LNCaP clone FGC (cell line): ENCODE measurements around the gene RASAL3.

Experiments
- DNase-seq: peaks from one replicate; pipeline ENCODE4 v3.0.0-alpha.2; 2011; ENCODE audit warnings: low read depth
- H3K4me3 ChIP-seq: 2 replicates; pipeline ENCODE4 v1.5.1; 2011; ENCODE audit warnings: mild to moderate bottlenecking, low read depth, low read length, control low read depth
- TF ChIP-seq, protein P1 (sequence below): IDR thresholded peaks from 2 replicates; pipeline ENCODE4 v1.5.1; 2012; ENCODE audit warnings: mild to moderate bottlenecking; ENCODE audit not compliant: control insufficient read depth, insufficient read depth; ENCODE audit errors: extremely low read depth

RASAL3 gene

DNA sequence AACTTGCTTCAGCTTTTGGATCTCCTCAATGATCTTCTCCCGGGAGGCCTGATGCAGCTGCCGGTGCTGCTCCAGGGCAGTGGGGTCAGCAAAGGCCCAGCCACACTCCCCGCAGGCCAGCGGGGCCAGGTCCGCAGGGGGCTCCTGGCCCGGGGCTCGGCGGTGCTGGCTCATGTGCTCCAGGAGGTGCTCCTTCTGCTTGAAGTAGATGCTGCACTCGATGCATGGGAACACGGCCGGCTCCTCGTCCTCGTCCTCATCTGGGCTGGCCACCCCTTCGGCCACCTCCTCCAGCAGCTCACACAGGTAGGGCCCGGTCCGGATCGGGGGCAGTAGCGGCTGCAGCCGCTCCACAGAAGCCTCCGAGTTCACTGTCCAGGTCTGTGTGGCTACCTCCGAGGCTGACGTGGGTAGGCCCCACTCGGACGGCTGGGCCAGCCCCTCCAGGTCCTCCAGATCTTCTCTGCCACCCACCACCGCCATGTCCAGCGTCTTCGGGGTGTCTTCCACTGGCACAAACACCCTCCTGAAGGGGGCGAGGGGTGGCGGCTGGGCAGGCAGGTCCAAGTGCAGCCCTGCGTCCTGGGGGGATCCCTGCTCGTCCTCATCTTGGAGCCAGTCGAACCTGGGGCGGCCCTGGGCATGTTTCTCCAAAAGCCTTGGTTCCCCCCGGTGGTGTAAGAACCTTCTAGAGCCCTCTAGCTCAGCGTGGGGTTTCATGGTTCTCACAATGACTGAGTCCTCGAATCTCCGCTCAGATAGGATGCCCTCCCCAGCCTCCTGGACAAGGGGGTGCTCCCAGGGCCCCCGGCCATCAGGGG, 24.3 kb downstream of the RASAL3 start:
- TF ChIP-seq, protein P1, sequence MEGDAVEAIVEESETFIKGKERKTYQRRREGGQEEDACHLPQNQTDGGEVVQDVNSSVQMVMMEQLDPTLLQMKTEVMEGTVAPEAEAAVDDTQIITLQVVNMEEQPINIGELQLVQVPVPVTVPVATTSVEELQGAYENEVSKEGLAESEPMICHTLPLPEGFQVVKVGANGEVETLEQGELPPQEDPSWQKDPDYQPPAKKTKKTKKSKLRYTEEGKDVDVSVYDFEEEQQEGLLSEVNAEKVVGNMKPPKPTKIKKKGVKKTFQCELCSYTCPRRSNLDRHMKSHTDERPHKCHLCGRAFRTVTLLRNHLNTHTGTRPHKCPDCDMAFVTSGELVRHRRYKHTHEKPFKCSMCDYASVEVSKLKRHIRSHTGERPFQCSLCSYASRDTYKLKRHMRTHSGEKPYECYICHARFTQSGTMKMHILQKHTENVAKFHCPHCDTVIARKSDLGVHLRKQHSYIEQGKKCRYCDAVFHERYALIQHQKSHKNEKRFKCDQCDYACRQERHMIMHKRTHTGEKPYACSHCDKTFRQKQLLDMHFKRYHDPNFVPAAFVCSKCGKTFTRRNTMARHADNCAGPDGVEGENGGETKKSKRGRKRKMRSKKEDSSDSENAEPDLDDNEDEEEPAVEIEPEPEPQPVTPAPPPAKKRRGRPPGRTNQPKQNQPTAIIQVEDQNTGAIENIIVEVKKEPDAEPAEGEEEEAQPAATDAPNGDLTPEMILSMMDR = no peak
- no peak for DNase-seq
- no peak overlapping the region for H3K4me3 ChIP-seq

DNA sequence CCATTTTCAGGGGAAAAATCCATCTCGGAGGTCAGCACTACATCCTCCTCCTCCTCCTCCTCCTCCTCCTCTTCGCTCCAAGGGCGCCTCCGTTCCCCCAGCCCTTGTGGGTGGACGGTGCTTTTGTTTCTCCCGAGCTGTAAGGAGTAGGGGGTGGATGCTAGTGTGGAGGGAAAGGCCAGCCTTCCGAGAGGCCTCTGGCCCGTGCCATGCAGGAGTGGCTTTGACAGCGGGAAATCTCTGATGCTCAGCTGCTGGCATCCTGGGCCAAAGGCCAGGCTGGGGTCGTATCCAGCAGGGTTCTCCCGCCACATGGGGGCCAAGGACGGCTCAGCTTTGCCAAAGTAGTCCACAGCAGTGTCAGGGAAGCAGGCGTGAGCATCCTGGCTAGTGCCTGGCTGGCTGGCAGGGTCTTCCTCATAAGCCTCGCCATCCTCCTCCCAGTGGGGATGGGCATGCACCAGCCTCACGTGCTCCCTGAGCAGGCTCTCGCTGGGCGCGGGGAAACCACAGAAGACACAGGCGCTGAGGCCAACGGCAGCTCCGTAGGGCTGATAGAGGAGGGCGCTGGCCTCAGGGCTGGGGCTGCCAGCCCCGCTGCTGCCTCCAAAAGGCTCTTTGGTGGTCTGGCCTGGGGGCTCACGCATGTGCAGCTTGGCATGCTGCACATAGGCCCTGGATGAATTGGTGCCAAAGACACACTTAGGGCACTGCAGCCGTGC, 25.1 kb downstream of the RASAL3 start:
- no peak for DNase-seq
- TF ChIP-seq, protein P1 = no peak
- no peak overlapping the region for H3K4me3 ChIP-seq

DNA sequence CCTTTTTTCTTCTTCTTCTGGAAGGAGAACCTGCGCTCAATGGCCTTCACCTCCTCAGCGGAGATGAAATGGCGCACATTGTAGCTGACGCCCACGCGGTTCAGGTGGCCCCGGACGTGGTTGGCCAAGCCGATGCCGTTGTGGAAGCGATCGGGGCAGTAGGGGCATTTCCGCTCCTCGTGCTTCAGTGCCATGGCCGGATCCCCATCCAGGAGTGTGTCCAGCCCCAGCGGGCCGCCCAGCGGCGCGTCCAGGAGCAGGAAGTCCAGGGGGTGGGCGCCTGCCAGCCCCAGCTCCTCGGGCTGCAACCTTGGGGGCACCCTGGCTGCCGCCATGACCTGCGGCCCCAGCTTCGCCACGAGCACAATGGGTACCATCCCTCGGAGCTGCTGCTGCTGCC, 25.8 kb downstream of the RASAL3 start:
- no peak for DNase-seq
- no peak overlapping the region for H3K4me3 ChIP-seq
- TF ChIP-seq, protein P1 = no peak

DNA sequence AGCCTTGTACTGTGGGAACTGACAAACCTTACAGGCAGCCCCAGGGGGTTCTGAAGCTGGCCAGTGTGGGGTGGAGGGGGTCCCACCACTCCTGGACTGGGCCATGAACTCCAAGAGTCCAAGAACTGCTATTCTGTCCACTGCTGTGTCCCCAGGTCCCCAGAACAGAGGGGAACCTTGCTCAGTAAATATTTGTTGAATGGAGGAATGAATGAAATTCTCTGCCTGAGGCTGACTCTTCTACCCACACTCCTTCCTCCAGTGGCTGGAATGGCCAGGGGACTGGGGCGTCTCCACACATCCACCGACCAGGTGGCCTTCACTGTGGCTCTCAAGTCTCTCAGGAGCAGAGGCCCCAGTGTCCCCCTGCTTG, 26.2 kb downstream of the RASAL3 start:
- DNase-seq = no peak
- TF ChIP-seq, protein P1 = no peak
- no peak overlapping the region for H3K4me3 ChIP-seq

DNA sequence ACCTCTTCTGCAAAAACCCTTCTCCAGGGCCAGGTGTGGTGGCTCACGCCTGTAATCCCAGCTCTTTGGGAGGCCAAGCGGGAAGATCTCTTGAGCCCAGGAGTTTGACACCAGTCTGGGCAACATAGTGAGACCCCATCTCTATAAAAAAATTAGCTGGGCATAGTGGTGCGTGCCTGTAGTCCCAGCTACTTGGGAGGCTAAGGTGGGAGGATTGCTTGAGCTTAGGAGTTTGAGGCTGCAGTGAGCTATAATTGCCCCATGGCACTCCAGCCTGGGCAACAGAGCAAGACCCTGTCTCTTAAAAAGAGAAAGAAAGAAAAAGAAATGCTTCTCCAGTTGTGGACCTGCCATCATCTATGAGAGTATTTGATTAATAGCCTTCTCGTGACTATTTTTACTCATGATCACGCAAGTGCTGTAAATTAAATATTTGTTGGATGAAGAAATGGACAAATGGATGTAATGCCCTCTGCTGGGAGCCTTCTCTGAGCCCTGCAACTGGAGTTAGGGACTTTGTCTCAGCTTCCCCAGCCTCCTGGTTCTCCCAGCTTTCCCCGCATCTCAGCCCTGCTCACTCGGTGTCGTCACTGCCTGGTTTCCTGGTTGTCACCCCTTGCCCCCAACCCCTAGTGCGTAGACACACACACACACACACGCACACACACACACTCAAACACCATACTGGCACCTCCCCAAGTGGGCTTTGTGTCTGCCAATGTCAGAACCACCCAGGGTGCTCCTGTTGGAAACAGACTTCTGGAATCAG, 26.8 kb downstream of the RASAL3 start:
- no peak for DNase-seq
- no peak overlapping the region for H3K4me3 ChIP-seq
- TF ChIP-seq, protein P1 = peak; percentile 36

DNA sequence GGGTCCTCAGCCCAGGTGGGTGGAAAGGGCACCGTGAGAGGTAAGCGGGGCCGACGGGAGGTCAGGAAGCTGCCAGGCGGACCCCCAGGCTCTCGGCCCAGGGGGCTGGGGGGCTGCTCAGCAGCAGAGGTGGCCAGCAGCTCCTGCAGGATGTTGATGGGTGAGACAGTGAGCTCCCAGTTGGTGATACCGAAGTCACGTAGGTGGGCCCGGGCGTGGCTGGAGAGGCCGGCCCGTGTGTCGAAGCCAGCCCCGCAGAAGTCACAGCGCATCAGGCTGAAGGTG, 27.6 kb downstream of the RASAL3 start:
- no peak for DNase-seq
- H3K4me3 ChIP-seq = no peak overlapping the region
- TF ChIP-seq, protein P1 = no peak
